ENCODE results near the gene KCNIP2. TPM values are rescaled to one million over a fixed set of nuclear protein-coding genes. Genes with fewer than 3 reads are reported as not detected.

The KCNIP2 gene
- total RNA-seq, 1 experiment from 2014 or later = 3.0 TPM

DNA sequence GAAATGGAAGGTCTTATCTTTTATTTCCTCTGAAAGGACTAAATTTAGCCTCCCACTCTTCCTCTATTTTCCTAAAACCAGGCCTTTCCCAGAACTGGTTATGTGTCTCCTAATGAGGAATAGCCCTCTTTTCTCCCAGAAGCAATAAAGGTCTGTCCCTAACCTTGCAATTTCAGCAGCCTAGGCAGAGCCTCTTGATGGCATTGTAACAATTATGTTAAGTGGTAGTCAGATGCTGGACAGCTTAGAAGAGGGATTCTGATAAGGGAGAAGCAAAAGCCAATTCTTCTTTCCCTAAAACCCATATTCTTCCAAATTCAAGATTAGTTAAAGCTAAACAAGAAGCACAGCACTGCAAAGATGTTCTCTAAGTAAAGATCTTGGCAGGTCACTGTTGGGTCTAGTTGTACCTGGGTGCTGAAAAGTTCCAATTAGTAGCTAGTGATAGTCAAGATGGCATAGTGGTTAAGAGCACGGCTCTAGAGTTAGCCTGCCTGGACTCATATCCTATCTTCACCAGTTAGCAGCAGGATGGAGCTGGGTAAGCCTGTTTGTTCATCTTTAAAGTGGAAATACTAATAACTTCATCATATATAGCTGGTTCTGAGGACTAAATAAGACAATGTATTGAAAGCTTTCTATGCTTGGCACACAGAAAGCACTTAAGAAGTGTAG is 14.3 kb upstream of the KCNIP2 start:
- Histone ChIP-seq H2BK20ac (ENCODE audit: low read depth, low read length, poor library complexity, severe bottlenecking) (no peak overlapping the region), H4K91ac (ENCODE audit: insufficient read length, low read depth, low read length) (no peak overlapping the region), H3K4ac (ENCODE audit: low read depth, low read length) (no peak overlapping the region), H3K9ac (ENCODE audit: extremely low read depth, insufficient read length, low read length) (no peak overlapping the region), H3K27ac (ENCODE audit: insufficient read length, low read depth, low read length) (no peak overlapping the region), H2BK120ac (ENCODE audit: low read depth, low read length, poor library complexity, severe bottlenecking) (no peak overlapping the region), H3K27me3 (ENCODE audit: insufficient read depth, low read length) (no peaks in the 10 kb centered on the region), H4K20me1 (ENCODE audit: control insufficient read depth, insufficient read depth, insufficient read length) (no peaks in the 10 kb centered on the region), H3T11ph (ENCODE audit: low read length) (no peak overlapping the region), H3K4me2 (ENCODE audit: insufficient read depth, insufficient read length, low read length) (no peak overlapping the region), H3K56ac (ENCODE audit: insufficient read length, low read depth, low read length) (no peak overlapping the region), H3K9me3 (ENCODE audit: control insufficient read depth, low read depth, low read length) (no peaks in the 10 kb centered on the region), H2AFZ (ENCODE audit: low read length) (no peak overlapping the region), H3K79me1 (ENCODE audit: insufficient read depth, low read depth, low read length, poor library complexity, severe bottlenecking) (no peaks in the 10 kb centered on the region), H4K5ac (ENCODE audit: insufficient read length, low read depth, low read length) (no peak overlapping the region), H2BK5ac (ENCODE audit: insufficient read length, low read length) (no peak overlapping the region), H3K23me2 (ENCODE audit: insufficient read length, low read depth, low read length, poor library complexity, severe bottlenecking) (no peaks in the 10 kb centered on the region), H3K18ac (ENCODE audit: insufficient read length, low read depth, low read length) (no peak overlapping the region), H3K79me2 (ENCODE audit: insufficient read depth, low read length) (no peaks in the 10 kb centered on the region), H3K14ac (ENCODE audit: insufficient read depth, low read length) (no peak overlapping the region), H4K8ac (replicated peaks; ENCODE audit: insufficient read length, low read depth, low read length) (no peak overlapping the region), H2AK5ac (ENCODE audit: insufficient read length, low read length) (no peak overlapping the region), H3K4me1 (ENCODE audit: insufficient read depth, low read length) (no peaks in the 10 kb centered on the region), H3K23ac (ENCODE audit: insufficient read length, low read depth, low read length) (no peak overlapping the region), H2BK15ac (ENCODE audit: low read depth, low read length) (no peak overlapping the region), H2BK12ac (ENCODE audit: insufficient read length, low read depth, low read length) (no peak overlapping the region)
- Mint-ChIP-seq H3K4me1 (no peaks in the 10 kb centered on the region), H3K36me3 (ENCODE audit: insufficient read depth in 1 of 3, low read depth in 3 of 3) (peaks cover 8 to 19% (median 15%) of the 10 kb centered on the region in 3 experiments), H3K27ac (no peak overlapping the region), H3K27me3 (ENCODE audit: low read depth) (no peaks in the 10 kb centered on the region), H3K9me3 (peaks cover 13 to 17% of the 10 kb centered on the region in 2 experiments), H3K4me3 (no peak overlapping the region)
- TF ChIP-seq, protein P1, sequence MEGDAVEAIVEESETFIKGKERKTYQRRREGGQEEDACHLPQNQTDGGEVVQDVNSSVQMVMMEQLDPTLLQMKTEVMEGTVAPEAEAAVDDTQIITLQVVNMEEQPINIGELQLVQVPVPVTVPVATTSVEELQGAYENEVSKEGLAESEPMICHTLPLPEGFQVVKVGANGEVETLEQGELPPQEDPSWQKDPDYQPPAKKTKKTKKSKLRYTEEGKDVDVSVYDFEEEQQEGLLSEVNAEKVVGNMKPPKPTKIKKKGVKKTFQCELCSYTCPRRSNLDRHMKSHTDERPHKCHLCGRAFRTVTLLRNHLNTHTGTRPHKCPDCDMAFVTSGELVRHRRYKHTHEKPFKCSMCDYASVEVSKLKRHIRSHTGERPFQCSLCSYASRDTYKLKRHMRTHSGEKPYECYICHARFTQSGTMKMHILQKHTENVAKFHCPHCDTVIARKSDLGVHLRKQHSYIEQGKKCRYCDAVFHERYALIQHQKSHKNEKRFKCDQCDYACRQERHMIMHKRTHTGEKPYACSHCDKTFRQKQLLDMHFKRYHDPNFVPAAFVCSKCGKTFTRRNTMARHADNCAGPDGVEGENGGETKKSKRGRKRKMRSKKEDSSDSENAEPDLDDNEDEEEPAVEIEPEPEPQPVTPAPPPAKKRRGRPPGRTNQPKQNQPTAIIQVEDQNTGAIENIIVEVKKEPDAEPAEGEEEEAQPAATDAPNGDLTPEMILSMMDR (conservative IDR thresholded peaks at IDR 0.05) = no peak
- no CpG with 5 or more reads among the region's 1 CpG for WGBS (ENCODE audit: extremely low coverage, insufficient read length, low lambda C conversion rate)
- DNase-seq = no peak

Data from H9 (cell line).